ENCODE results near the gene ZNF800.

DNA sequence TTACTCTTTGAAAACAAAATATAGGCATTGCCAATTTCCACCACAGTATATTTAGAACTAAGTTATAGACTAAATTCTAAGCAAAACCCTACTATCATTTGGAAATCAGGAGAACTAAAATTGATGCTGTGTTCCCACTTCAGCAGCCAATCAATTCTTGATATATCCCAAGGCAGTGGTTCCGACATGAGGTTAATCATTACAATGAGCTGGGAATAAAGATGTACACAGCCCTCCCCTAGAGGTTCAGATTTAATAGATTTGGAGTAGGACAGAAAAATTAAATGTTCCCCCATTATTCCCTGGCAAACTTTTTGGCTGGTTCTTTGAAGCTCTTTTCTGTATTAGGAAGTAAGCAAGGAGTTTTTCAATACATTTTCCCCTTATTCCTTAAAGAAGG lies 15.1 kb downstream of the ZNF800 start:
- no peak for TF ChIP-seq CTCF (IDR thresholded peaks at IDR 0.05)
- no peak for TF ChIP-seq POLR2A (IDR thresholded peaks at IDR 0.05)
- TF ChIP-seq POLR2AphosphoS5 (IDR thresholded peaks at IDR 0.05) = no peak
- TF ChIP-seq EP300 (IDR thresholded peaks at IDR 0.05) = no peak
